PC-9 (cell line): ENCODE data around the gene CAB39L. TPM values are rescaled to one million over a fixed set of nuclear protein-coding genes. Genes with fewer than 3 reads are reported as not detected.

Source experiments
- BruUV-seq: library from RNA; stranded (reverse); fragments of 400-500 nt; replicated peaks from 2 replicates; lab custom pipeline; 2021; lab: Mats Ljungman, UMichigan
- CTCF ChIA-PET: fragments of 300-600 bp; sonication (Branson Sonifier 250); formaldehyde crosslinking; loops from one replicate; lab custom pipeline; 2022; ENCODE audit warnings: antibody characterized with exemption; lab: Charles Lee
- POLR2A ChIA-PET: fragments of 300-600 bp; sonication (Branson Sonifier 250); formaldehyde crosslinking; loops from one replicate; lab custom pipeline; 2022; ENCODE audit warnings: antibody characterized with exemption; ENCODE audit not compliant: unreplicated experiment; lab: Charles Lee
- DNase-seq, 2 experiments: peaks; one replicate each; pipeline versions ENCODE4 v3.0.0 to v3.0.0-alpha.2; 2015 to 2022; ENCODE audit warnings: mixed read lengths in 1 of 2
- H2AFZ ChIP-seq: fragments of 200-600 bp; sonication (generic); 2 replicates; pipeline ENCODE4 v1.8.1; 2017; ENCODE audit warnings: antibody characterized with exemption
- H3F3A ChIP-seq: fragments of 200-600 bp; sonication (generic); 2 replicates; pipeline ENCODE4 v1.8.1; 2017; ENCODE audit warnings: antibody characterized with exemption, mild to moderate bottlenecking, low read depth; ENCODE audit not compliant: insufficient read depth
- H3K27ac ChIP-seq: fragments of 200-600 bp; sonication (generic); 2 replicates; pipeline ENCODE4 v1.6.1; 2016; ENCODE audit warnings: mixed run types
- H3K27me3 ChIP-seq: fragments of 200-600 bp; sonication (generic); 2 replicates; pipeline ENCODE4 v1.6.1; 2016; ENCODE audit warnings: low read depth, mixed run types; ENCODE audit not compliant: insufficient read depth
- H3K36me3 ChIP-seq: fragments of 200-600 bp; sonication (generic); 2 replicates; pipeline ENCODE4 v1.6.1; 2016; ENCODE audit warnings: low read depth, mixed run types
- H3K4me1 ChIP-seq: fragments of 200-600 bp; sonication (generic); replicated peaks from 2 replicates; pipeline ENCODE4 v1.6.1; 2016; ENCODE audit warnings: mixed run types; ENCODE audit not compliant: insufficient read depth
- H3K4me2 ChIP-seq: fragments of 200-600 bp; sonication (generic); 2 replicates; pipeline ENCODE4 v1.6.1; 2017; ENCODE audit warnings: mixed run types
- H3K4me3 ChIP-seq: fragments of 200-600 bp; sonication (generic); 2 replicates; pipeline ENCODE4 v1.6.1; 2016; ENCODE audit warnings: mixed run types
- H3K79me2 ChIP-seq: fragments of 200-600 bp; sonication (generic); 2 replicates; pipeline ENCODE4 v1.6.1; 2017; ENCODE audit warnings: low read depth, mixed run types
- H3K9me2 ChIP-seq: fragments of 200-600 bp; sonication (generic); 2 replicates; pipeline ENCODE4 v1.8.1; 2017; ENCODE audit warnings: mild to moderate bottlenecking; ENCODE audit not compliant: insufficient read depth
- H3K9me3 ChIP-seq: fragments of 200-600 bp; sonication (generic); 2 replicates; pipeline ENCODE4 v1.8.1; 2016; ENCODE audit warnings: low read depth; ENCODE audit not compliant: insufficient read depth
- H4K20me1 ChIP-seq: fragments of 200-600 bp; sonication (generic); 2 replicates; pipeline ENCODE4 v1.8.1; 2017; ENCODE audit not compliant: insufficient read depth
- CTCF ChIP-seq: fragments of 200-600 bp; sonication (generic); conservative IDR thresholded peaks from 2 replicates; pipeline ENCODE4 v1.6.1; 2017; ENCODE audit warnings: mixed run types, antibody characterized with exemption, mild to moderate bottlenecking, moderate library complexity
- EZH2 ChIP-seq: fragments of 200-600 bp; sonication (generic); IDR thresholded peaks from 2 replicates; pipeline ENCODE4 v1.8.0; 2017; ENCODE audit warnings: antibody characterized with exemption, low read depth
- intact Hi-C: fragments of 100-400 bp; cut with micrococcal nuclease; formaldehyde crosslinking; loops from one replicate; pipeline ENCODE4 v1.10.0; 2022; ENCODE audit not compliant: unreplicated experiment
- total RNA-seq: library from RNA; stranded (reverse); gene quantifications from 2 replicates; pipeline ENCODE4 v1.2.3, GENCODE V29; 2021

CAB39L gene
- total RNA-seq, 1 experiment from 2014 or later: 10.7 TPM

- Histone ChIP-seq H3K4me1 (no peaks in the 10 kb centered on the region), H3F3A (no peaks in the 10 kb centered on the region), H4K20me1 (no peaks in the 10 kb centered on the region), H3K9me2 (no peaks in the 10 kb centered on the region), H3K79me2 (no peaks in the 10 kb centered on the region), H3K4me3 (no peak overlapping the region), H2AFZ (no peak overlapping the region), H3K27ac (no peak overlapping the region), H3K27me3 (no peaks in the 10 kb centered on the region), H3K36me3 (no peaks in the 10 kb centered on the region), H3K9me3 (no peaks in the 10 kb centered on the region), H3K4me2 (no peak overlapping the region)
- intact Hi-C loops: no loop called here
- no peak for DNase-seq
- no peak for TF ChIP-seq EZH2
- no peak for TF ChIP-seq CTCF
- ChIA-PET CTCF (no interaction called here), POLR2A (no interaction called here)
- BruUV-seq: no TSS peak
These were observed 102.3 kb downstream of the CAB39L start for GRCh38 chr13:49341517-49341916.

GRCh38 chr13:49340161-49340560, 103.7 kb downstream of the CAB39L start:
- Histone ChIP-seq H3K27ac (no peak overlapping the region), H2AFZ (no peak overlapping the region), H3K4me1 (no peaks in the 10 kb centered on the region), H3K4me3 (no peak overlapping the region), H3F3A (no peaks in the 10 kb centered on the region), H3K4me2 (no peak overlapping the region), H4K20me1 (no peaks in the 10 kb centered on the region), H3K9me3 (no peaks in the 10 kb centered on the region), H3K9me2 (no peaks in the 10 kb centered on the region), H3K79me2 (no peaks in the 10 kb centered on the region), H3K27me3 (no peaks in the 10 kb centered on the region), H3K36me3 (no peaks in the 10 kb centered on the region)
- intact Hi-C loops: no loop called here
- CTCF ChIA-PET: no interaction called here
- no peak for TF ChIP-seq EZH2
- TF ChIP-seq CTCF: no peak
- POLR2A ChIA-PET: no interaction called here
- BruUV-seq: no TSS peak
- DNase-seq: no peak

- Histone ChIP-seq H3K36me3 (no peaks in the 10 kb centered on the region), H3K27me3 (no peaks in the 10 kb centered on the region), H3K9me2 (no peaks in the 10 kb centered on the region), H3F3A (no peaks in the 10 kb centered on the region), H3K4me3 (no peak overlapping the region), H3K4me1 (no peaks in the 10 kb centered on the region), H4K20me1 (no peaks in the 10 kb centered on the region), H2AFZ (no peak overlapping the region), H3K4me2 (no peak overlapping the region), H3K27ac (no peak overlapping the region), H3K9me3 (no peaks in the 10 kb centered on the region), H3K79me2 (no peaks in the 10 kb centered on the region)
- TF ChIP-seq CTCF (no peak), EZH2 (no peak)
- intact Hi-C loops: no loop called here
- ChIA-PET CTCF (no interaction called here), POLR2A (interaction anchor here (0.5 kb wide), 1 partner anchor 842 kb away, joined by 6 read pairs; no protein-coding TSS in a partner anchor)
- DNase-seq: no peak
- BruUV-seq: no TSS peak
These were observed 107.2 kb downstream of the CAB39L start for GRCh38 chr13:49336655-49337054.
